NT2/D1 (cell line): ENCODE measurements around the gene AFDN.

Source experiments
- SUZ12 ChIP-seq: IDR thresholded peaks from 2 replicates; pipeline ENCODE4 v1.6.1; 2011; ENCODE audit not compliant: insufficient read length, insufficient read depth; ENCODE audit errors: extremely low read depth
- YY1 ChIP-seq: IDR thresholded peaks from 2 replicates; pipeline ENCODE4 v1.6.1; 2011; ENCODE audit not compliant: insufficient read length, insufficient read depth
- ZNF274 ChIP-seq: IDR thresholded peaks from 2 replicates; pipeline ENCODE4 v1.6.1; 2011; ENCODE audit warnings: mild to moderate bottlenecking, low read depth, low read length

DNA sequence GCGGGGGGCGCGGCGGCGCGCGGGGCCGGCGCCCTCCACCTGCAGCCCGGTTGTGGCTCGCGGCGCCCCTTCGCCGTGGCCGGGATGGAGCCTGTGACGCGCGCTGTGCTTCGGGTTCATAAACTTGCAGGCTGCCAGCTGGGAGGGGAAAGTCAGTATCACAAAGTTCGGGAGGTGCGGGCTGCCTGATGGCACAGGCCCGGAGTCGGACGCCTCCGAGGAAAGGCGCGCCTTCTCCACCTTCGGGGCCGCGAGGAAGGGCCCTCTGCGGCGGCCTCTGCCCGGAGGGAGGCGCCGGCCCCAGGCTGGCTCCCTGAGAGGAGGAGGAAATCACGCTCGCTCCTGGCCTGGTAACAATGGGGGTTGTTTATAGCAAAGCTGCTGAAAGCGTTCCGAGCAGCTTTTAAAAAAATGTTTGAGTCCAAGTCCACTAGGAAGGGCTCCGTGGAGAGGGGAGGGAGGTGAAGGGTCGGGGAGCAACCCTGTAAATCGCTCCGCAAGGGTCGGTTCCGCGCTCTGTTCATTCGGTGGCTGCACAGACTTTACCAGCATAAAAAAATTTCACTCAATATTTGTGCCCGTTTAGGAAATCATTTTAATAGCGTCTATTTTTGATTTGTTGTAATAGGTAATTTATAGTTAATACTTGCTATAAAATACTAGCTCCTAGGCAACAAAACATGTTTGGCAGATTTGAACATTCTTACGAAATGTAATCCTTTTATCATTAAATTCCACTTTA lies 1.0 kb downstream of the AFDN start:
- TF ChIP-seq YY1 (no peak), SUZ12 (no peak), ZNF274 (no peak)
